ENCODE measurements around the gene PMM1.

DNA sequence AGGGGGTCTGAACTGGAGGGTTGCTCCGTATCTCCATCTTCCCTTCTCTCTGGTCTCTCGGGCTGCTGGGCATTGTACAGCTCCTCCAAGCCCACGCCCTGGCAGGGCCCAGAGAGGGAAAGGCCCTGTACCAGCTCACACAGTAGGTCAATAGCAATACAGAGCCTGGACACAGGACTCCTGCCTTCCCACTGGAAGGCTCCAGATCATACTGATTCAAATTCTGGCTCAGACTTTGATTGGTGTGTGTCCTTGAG lies 22.2 kb downstream of the PMM1 start:
- TF ChIP-seq, protein P1, sequence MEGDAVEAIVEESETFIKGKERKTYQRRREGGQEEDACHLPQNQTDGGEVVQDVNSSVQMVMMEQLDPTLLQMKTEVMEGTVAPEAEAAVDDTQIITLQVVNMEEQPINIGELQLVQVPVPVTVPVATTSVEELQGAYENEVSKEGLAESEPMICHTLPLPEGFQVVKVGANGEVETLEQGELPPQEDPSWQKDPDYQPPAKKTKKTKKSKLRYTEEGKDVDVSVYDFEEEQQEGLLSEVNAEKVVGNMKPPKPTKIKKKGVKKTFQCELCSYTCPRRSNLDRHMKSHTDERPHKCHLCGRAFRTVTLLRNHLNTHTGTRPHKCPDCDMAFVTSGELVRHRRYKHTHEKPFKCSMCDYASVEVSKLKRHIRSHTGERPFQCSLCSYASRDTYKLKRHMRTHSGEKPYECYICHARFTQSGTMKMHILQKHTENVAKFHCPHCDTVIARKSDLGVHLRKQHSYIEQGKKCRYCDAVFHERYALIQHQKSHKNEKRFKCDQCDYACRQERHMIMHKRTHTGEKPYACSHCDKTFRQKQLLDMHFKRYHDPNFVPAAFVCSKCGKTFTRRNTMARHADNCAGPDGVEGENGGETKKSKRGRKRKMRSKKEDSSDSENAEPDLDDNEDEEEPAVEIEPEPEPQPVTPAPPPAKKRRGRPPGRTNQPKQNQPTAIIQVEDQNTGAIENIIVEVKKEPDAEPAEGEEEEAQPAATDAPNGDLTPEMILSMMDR (IDR thresholded peaks at IDR 0.05; ENCODE audit: borderline replicate concordance, extremely low read depth, low read length, poor library complexity, severe bottlenecking): no peak
- no peak for TF ChIP-seq EZH2 (IDR thresholded peaks at IDR 0.05; ENCODE audit: borderline replicate concordance, low read depth, low read length, severe bottlenecking)
